LNCaP clone FGC (cell line): ENCODE measurements around the gene ZBTB4.

Experiments used
- DNase-seq: peaks from one replicate; pipeline ENCODE4 v3.0.0-alpha.2; 2011; ENCODE audit warnings: low read depth
- H3K4me3 ChIP-seq: 2 replicates; pipeline ENCODE4 v1.5.1; 2011; ENCODE audit warnings: mild to moderate bottlenecking, low read depth, low read length, control low read depth
- TF ChIP-seq, protein P1 (sequence below): IDR thresholded peaks from 2 replicates; pipeline ENCODE4 v1.5.1; 2012; ENCODE audit warnings: mild to moderate bottlenecking; ENCODE audit not compliant: control insufficient read depth, insufficient read depth; ENCODE audit errors: extremely low read depth

ZBTB4 gene

GRCh38 chr17:7445619-7445968 is 33.8 kb downstream of the ZBTB4 start:
- TF ChIP-seq, protein P1, sequence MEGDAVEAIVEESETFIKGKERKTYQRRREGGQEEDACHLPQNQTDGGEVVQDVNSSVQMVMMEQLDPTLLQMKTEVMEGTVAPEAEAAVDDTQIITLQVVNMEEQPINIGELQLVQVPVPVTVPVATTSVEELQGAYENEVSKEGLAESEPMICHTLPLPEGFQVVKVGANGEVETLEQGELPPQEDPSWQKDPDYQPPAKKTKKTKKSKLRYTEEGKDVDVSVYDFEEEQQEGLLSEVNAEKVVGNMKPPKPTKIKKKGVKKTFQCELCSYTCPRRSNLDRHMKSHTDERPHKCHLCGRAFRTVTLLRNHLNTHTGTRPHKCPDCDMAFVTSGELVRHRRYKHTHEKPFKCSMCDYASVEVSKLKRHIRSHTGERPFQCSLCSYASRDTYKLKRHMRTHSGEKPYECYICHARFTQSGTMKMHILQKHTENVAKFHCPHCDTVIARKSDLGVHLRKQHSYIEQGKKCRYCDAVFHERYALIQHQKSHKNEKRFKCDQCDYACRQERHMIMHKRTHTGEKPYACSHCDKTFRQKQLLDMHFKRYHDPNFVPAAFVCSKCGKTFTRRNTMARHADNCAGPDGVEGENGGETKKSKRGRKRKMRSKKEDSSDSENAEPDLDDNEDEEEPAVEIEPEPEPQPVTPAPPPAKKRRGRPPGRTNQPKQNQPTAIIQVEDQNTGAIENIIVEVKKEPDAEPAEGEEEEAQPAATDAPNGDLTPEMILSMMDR = no peak
- DNase-seq = no peak
- no peak overlapping the region for H3K4me3 ChIP-seq

GRCh38 chr17:7444682-7445618 is 34.5 kb downstream of the ZBTB4 start, which contains the start of gene CHRNB1:
CHRNB1 (plus strand) TSS chr17:7445061; CDS start chr17:7445128, 67 bp downstream.
- TF ChIP-seq, protein P1 = no peak
- DNase-seq = no peak
- H3K4me3 ChIP-seq = no peak within 1 kb of the TSS

- TF ChIP-seq, protein P1 = no peak
- no peak overlapping the region for H3K4me3 ChIP-seq
- no peak for DNase-seq
Observed at GRCh38 chr17:7443499-7444485, 35.6 kb downstream of the ZBTB4 start.

GRCh38 chr17:7442142-7442541 is 37.3 kb downstream of the ZBTB4 start:
- DNase-seq = no peak
- no peak overlapping the region for H3K4me3 ChIP-seq
- TF ChIP-seq, protein P1 = no peak

GRCh38 chr17:7441266-7441665 is 38.2 kb downstream of the ZBTB4 start:
- no peak for DNase-seq
- no peak overlapping the region for H3K4me3 ChIP-seq
- TF ChIP-seq, protein P1 = no peak

DNA sequence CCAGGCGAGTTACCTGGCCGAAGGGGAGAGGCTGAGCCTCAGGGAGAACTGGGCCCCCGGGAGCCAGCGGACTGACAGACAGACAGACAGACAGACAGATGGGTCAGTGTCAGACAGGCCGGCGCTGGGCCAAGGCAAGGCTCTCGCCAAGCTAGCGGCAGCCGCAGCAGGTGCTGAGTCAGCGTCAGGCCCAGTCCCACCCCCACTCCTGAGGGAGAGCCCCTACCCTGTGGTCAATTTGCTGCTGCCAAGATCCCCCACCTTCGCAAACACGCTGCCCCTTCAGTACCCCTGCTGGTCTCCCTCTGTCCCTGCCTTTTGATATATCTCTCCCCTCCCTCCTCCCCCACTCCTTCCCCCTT is 38.6 kb downstream of the ZBTB4 start:
- no peak overlapping the region for H3K4me3 ChIP-seq
- TF ChIP-seq, protein P1 = no peak
- no peak for DNase-seq
